GM19328 (cell line): ENCODE measurements around the gene POLG.

Experiments
- ATAC-seq: cut with Tn5 transposase; IDR thresholded peaks from one replicate; pipeline ENCODE4 v1.9.1; 2021; ENCODE audit warnings: mild to moderate bottlenecking, moderate library complexity; ENCODE audit not compliant: unreplicated experiment

POLG gene

DNA sequence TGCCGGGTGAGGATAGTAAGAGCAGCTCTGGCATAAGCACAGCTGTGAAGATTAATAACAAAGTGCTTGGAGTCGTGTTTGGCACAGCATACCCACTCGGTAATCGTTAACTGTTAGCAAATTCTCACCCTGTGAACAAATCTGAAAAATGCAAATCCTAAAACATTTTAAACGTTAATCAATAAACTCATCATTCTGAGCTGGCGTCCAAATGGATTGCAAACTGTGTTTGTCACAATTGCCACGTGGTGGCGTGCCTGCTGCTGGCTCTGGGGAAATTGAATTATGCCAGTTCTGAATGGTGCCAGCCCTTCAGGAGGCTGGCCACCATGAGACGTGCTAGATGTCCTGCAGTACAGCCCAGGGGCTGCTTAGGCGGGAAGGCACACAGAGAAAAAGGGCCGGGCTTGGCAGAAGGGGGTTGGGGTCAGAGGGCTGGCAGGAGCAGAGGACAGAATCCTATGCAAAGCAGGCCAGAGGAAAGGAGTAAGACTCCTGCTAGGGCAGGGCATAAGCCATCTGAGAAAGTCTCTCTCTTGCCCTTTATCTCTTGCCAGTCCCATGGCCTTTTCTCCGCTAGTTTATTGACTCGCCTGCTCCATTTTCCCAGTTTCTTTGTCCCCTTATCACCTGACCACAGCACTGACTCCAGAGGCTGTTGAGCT is 22.1 kb upstream of the POLG start:
- ATAC-seq, result no peak

- no peak for ATAC-seq
Observed at GRCh38 chr15:89353991-89354390, 19.4 kb upstream of the POLG start.

DNA sequence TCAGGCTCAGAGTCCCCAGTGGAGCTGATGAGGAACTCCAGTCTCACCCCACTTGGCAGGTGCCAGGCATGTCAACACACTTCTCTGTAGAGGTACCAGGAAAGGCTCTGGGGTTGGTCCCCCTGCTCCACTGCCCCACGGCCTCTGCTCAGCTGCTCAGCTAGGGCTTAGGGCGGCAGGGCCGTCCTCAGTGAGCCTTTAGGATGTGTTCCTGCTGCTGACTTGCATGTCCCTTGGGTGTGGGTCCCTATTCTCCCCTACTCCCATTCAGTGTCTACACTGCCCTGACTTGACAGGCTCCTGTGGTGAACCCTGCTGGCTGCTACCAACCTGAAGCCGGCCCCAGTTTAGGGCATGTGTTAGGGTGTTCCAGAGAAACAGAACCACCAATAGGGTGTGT is 17.9 kb upstream of the POLG start:
- no peak for ATAC-seq

- no peak for ATAC-seq
Observed at GRCh38 chr15:89349206-89349558, 14.6 kb upstream of the POLG start.

DNA sequence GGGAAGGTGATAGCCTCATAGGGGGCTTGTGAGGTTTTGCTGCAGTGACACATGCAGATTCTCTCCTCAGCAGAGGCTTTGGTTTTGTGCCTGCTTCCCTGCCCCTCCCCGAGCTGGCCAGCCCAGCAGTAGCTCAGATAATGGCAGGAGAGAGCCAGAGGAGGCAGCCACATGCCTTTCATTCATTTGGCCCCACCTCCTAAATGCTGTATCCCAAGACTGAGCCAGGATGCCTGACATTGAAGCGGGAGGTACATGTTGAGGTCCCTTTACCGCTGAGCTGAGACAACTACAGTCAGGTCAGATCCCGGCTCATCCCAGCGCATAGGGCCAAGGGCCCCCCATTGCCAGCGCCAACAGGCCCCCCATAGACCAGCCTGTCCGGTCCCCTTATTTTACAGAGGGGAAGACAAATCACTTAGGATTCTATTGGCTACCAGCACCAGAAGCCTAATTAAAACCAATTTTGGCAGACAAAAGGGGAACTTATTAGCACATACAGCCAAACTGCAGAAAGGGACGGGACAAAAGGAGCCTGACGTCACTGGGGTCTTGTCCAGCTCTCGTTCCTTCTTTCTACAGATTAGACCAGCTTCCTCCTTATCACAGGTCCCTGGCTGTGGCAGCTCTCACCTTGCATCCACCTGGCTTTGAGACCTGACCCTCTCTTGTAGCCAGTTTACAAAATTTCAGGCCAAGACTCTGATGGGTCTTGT is 12.1 kb upstream of the POLG start:
- no peak for ATAC-seq

- no peak for ATAC-seq
Observed at GRCh38 chr15:89345248-89345647, 10.6 kb upstream of the POLG start.

- no peak for ATAC-seq
Observed at GRCh38 chr15:89342840-89343239, 8.2 kb upstream of the POLG start.

- ATAC-seq, result no peak
Observed at GRCh38 chr15:89341316-89342005, 6.8 kb upstream of the POLG start.

DNA sequence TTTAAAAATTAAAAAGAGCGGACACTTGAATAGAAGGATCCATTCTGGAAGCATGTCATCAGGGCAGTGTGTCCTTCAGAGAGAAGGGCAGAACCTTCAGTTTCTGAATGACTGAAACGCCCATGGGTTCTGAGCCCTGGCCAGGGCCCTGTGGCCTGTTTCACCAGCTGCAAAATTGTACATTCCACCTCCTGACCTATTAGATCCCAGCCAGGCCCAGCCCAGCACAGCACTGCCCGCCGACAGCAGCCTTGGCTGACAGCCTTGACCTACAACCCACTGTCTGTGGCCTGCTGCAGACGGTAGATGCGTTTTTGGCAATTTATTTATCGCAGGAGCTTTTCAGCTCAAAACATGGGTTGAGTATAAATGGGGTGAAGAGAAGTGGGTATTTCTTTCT is 5.9 kb upstream of the POLG start:
- ATAC-seq, result no peak

DNA sequence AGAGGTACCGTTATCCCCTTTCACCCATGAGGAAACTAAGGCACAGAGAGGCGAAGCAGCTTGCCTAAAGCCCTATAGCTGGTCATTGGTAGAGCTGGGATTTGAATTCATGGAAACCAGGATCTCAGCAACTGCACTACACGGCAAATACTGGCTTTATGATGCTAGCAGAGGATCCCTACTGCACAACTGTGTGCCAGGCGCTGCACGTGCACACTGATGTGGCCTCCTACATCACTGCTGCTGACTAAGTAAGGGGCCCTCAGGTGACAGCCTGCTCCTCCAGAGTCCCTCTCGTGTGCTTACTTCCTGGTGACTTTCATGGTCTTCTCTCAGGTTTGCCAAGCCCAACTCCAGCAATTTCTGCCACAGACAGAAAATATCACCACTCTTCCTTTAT is 3.4 kb upstream of the POLG start:
- ATAC-seq, result no peak

DNA sequence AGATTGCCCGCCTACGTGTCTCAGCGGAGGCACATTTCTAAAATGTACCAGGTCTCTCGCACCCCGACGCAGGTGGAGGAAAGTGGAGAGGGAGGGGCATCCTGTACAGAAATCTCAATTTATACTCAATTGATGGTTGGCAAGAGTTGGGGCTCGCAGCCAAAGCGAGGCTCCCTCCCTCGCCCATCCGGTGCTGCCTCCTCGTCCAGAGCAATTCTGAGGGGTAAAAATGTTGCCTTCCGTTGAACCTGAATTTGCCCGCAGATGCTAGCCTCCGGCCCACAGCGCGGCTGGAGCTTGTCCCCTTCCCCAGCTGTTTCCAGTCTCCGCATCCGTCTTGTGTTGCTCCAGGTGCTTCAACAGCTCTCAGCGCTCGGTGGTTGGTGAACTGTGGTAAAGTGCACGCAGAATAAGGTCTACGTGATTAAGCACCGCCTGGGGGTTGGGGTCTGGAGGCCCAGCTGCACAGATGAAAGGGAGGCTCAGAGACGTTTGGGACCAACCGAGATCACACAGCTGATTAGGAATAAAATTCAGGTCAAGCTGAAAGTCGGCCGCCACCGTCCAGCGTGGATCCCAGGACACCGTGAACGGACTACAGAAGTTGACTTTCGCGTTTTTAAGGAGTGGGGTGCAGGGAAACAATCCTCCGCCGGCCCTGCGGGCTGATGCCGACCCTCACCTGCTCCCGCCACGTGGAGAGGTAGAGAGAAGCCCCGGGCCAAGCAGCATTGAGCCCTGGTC is 846 bp upstream of the POLG start:
- ATAC-seq, result no peak

GRCh38 chr15:89333959-89334509 is 590 bp downstream of the POLG start:
- ATAC-seq, result peak; percentile 2

DNA sequence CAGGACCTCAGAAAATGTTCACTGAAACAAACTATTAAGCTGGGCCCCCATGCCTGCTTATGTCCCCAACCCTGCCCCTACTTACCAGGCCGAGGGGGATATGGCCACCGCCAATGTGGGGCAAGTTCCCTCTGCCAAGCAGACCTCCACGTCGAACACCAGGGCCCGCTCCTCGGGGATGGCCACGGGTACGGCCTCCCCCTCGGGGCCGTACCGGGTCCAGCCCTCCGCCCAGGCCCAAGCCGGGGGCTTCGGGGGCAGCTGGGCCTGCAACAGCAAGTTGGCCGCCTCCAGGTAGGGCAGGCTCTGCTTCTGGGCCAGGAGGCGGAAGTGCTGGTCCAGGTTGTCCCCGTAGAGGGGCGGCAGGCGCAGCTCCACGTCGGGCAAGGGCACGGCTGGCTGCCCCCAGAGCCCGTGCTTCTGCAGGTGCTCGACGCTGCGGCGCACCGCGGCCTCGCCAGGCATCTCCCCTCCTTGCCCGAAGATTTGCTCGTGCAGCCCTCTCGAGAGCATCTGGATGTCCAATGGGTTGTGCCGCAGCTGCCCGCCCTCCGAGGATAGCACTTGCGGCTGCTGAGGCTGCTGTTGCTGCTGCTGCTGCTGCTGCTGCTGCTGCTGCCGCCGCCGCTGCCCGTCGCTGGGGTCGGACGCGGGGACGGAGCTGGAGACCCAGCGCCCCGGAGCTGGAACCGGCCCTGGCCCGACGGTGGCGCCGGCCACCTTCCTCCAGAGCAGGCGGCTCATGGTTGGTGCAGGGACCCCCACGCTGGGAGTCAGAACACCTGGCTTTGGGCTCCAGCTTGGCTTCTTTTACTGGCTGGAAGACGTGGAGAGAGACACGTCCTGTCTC is 1.4 kb downstream of the POLG start:
- ATAC-seq, result no peak

DNA sequence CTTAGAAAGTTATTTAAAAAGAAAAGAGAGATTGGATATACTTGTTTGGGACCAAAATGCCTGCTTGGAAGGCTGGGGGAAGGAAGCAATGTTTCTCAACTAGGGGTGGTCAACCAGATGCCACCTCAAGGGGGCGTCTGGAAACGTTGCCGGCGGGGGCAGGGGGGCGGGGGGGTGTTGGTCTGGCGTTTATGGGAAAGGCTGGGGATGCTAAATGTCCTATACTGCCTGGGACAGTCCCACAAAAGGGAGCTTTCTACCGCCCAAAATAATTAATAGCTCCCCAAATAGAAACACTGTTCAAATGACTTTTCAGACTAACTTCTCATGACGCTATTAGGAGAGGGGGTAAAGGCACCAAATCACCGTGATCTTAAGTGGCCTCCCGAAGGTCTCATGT is 2.2 kb downstream of the POLG start:
- no peak for ATAC-seq

DNA sequence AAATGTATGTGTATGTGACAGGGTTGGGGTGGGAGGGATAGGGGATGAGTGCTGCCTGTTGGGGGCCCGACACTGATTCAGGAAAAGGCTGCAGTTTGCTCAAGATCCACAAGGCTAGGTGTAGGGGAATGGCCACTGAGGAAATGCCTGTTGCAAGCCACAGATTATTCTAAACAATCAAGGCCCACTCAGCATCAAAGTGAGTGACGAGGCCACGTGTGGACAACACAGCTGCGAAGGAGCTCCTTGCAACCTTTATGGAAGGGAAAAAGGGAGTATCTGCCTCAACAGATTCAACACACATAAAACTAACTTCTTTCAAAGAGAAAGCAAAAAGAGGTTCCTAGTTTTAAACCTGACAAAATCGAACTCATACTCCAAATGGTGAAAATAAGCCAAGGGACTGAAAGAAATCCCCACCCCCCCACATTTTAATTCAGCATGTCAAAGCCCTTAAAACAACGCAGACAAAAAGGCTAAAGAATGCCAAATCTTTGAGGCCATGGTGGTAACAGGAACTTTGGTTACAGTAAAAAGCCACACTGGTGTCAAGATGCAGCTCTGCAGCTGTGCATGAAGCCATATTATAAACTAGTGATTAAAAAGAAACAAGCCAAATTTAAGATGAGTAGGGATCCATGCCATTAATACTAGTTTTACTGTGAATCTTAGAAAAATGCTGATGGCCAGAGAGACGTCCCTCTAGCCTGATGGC is 3.6 kb downstream of the POLG start:
- no peak for ATAC-seq

GRCh38 chr15:89330119-89330518 is 4.5 kb downstream of the POLG start:
- ATAC-seq, result no peak

DNA sequence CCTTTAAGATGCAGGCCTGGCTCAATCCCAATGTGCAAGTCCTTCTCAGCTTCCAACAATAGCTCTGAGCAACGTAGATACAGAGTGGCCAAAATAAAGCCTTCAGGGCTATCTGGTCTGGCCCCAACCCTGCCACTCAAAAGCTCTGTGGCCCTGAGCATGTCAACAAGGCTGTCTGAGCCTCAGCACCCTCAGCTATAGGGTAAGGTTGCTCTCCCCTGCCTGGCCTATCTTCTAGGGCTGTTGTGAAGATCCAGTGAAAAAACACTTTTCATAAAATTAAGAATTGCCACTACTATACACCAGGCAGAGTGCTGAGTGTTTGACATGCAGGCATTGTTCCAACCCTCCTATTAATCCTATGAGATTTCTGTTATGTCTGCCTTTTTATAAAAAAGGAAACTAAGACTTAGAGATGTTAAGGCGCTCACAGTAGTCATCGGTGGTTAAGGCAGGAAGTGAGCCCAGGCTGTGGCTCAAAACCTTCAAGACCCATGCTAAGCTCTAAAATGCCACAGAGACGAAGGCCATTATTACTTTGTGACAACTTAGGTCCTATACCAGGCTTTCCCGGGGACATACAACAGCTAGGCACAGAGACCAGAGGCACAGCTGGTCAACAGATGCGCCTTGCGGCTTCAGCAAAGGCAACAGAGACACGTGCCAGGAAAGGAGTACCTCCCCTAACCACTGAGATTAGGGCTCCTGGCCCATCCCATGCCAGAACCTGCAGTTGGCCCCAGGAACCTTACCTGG is 5.1 kb downstream of the POLG start:
- ATAC-seq, result no peak

DNA sequence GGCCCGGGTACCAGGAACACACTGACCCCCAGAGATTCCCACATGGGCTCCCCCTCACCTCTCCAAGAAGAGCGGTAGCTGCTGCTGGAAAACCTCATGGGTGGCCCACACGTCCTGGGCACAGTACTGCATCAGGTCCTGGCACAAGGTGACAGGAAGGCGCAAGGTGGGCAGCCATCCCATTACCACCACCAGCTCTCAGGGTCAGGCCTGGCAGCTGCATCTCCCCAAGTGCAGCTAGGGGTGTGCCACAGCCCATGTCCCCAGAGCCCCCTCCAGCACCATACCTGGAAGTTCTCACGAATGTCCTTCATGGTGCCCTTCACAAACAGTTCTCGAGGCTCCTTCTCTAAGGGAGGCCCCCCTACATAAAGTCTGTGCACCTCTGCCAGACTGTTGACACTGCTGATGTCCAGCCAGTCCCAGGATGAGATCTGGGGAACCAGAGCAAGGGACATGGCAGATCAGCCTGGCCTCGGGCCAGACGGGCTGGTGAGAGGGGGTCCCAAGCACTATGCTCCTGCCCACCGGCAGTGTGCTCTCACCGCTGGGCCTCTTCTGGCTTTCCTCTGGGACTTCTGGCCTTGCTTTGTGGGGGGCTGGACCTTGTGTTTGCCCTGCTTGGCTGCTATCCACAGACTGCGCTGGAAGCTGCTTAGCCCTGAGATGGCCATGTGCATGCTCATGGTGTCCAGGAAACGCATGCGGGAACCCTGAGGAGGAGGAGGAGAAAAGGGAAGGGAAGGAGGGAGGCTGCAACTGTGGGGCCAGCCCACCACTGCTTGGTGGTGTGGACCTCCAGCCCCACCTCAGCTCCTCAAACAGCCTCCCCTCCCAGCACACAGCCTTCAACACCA is 6.0 kb downstream of the POLG start:
- ATAC-seq, result no peak
